Small intestine (tissue), 7 donors: Measurements from ENCODE around the gene FBXO34. TPM values are rescaled to one million over a fixed set of nuclear protein-coding genes. Genes with fewer than 3 reads are reported as not detected.

Experiments
- DNase-seq, 2 donors: peaks; one replicate each; pipeline versions ENCODE4 v3.0.0 to v3.0.0-alpha.2; 2013
- FAIRE-seq: peaks from 2 replicates; lab custom pipeline; 2012; peaks lifted over from hg19 to GRCh38; lab: Jason Lieb, UNC
- H3K27ac ChIP-seq, 3 donors: one replicate each; pipeline ENCODE4 v1.5.1; 2013; ENCODE audit warnings: low read length in 2 of 3, mild to moderate bottlenecking in 2 of 3, control low read depth in 1 of 3, inconsistent platforms in 1 of 3, low read depth in 1 of 3, moderate library complexity in 1 of 3
- H3K27me3 ChIP-seq, 3 donors: one replicate each; pipeline ENCODE4 v1.6.1; 2013; ENCODE audit warnings: low read length in 3 of 3, inconsistent platforms in 1 of 3; ENCODE audit not compliant: control insufficient read depth in 3 of 3, insufficient read depth in 3 of 3
- H3K36me3 ChIP-seq, 3 donors: one replicate each; pipeline ENCODE4 v1.6.1; 2013; ENCODE audit warnings: low read length in 3 of 3, inconsistent platforms in 1 of 3, low read depth in 1 of 3, mild to moderate bottlenecking in 1 of 3, moderate library complexity in 1 of 3; ENCODE audit not compliant: control insufficient read depth in 3 of 3, insufficient read depth in 2 of 3
- H3K4me1 ChIP-seq, 3 donors: one replicate each; pipeline ENCODE4 v1.6.1; 2013; ENCODE audit warnings: low read length in 2 of 3, inconsistent platforms in 1 of 3, low read depth in 1 of 3, mild to moderate bottlenecking in 1 of 3, moderate library complexity in 1 of 3; ENCODE audit not compliant: control insufficient read depth in 3 of 3, insufficient read depth in 2 of 3
- H3K4me3 ChIP-seq, 3 donors: one replicate each; pipeline ENCODE4 v1.5.1; 2013; ENCODE audit warnings: low read length in 3 of 3, control low read depth in 1 of 3, inconsistent platforms in 1 of 3, low read depth in 1 of 3, mild to moderate bottlenecking in 1 of 3, moderate library complexity in 1 of 3
- H3K9me3 ChIP-seq, 2 donors: one replicate each; pipeline ENCODE4 v1.6.1; 2013; ENCODE audit warnings: low read depth in 1 of 2, low read length in 1 of 2; ENCODE audit not compliant: control insufficient read depth in 2 of 2, insufficient read depth in 1 of 2
- WGBS, 3 donors: extraction: QIAGEN DNeasy Blood & Tissue Kit; methylation state at CpG; one replicate each; pipeline ENCODE4 v1.1.7; 2013; 5-methylcytosine and 5-hydroxymethylcytosine counted together
- polyA plus RNA-seq, 4 donors: library from polyadenylated mRNA; stranded (reverse) in 3 of 4; unstranded in 1 of 4; fragments of 200-250 nt in 3 of 4; fragments of 120-200 nt in 1 of 4; gene quantifications; one replicate each; pipeline versions ENCODE4 v1.2.1 to v1.2.3, GENCODE V29; 2013
- donor health status: healthy with polysubstance abuse.
- donor health status: control.
- donor health status: control.
- donor health status: Bipolar disorder and iron deficiency.
- donor health status: healthy.

The FBXO34 gene
- polyA plus RNA-seq, 4 donors, result 13.5 to 30.1 (median 14.9) TPM

GRCh38 chr14:55274146-55274545 is 2.9 kb downstream of the FBXO34 start:
- no peak for DNase-seq
- Histone ChIP-seq H3K4me1 (peaks cover 3 to 16% (median 3%) of the 10 kb centered on the region in 3 donors), H3K27ac (no peak overlapping the region), H3K4me3 (no peak overlapping the region), H3K27me3 (no peaks in the 10 kb centered on the region), H3K9me3 (no peaks in the 10 kb centered on the region), H3K36me3 (peaks cover 0 to 6% (median 0%) of the 10 kb centered on the region in 3 donors)
- WGBS, 3 donors, result 22 to 44% (median 42%) methylated on average over 3 of the region's 3 CpGs
- no peak for FAIRE-seq

- Histone ChIP-seq H3K36me3 (peaks cover 0 to 6% (median 0%) of the 10 kb centered on the region in 3 donors), H3K4me1 (peaks cover 3 to 16% (median 3%) of the 10 kb centered on the region in 3 donors), H3K4me3 (no peak overlapping the region), H3K27ac (no peak overlapping the region), H3K9me3 (no peaks in the 10 kb centered on the region), H3K27me3 (no peaks in the 10 kb centered on the region)
- FAIRE-seq (no peak), DNase-seq (no peak)
- 10 to 50% (median 25%) methylated on average over 1 of the region's 1 CpG for WGBS, 3 donors
Measured at GRCh38 chr14:55274751-55275150, 3.5 kb downstream of the FBXO34 start.

GRCh38 chr14:55276736-55277135 is 5.5 kb downstream of the FBXO34 start:
- 32 to 69% (median 66%) methylated on average over 3 of the region's 3 CpGs for WGBS, 3 donors
- H3K9me3 ChIP-seq, result no peaks in the 10 kb centered on the region

GRCh38 chr14:55277972-55278740 is 6.9 kb downstream of the FBXO34 start:
- FAIRE-seq (no peak), DNase-seq (peak in 1 of 2 donors; percentile 30)
- 51 to 59% (median 56%) methylated on average over 6 of the region's 6 CpGs for WGBS, 3 donors
- H3K27me3 ChIP-seq, result no peaks in the 10 kb centered on the region
- peak overlapping the region in 1 of 3 donors; percentile 35 for H3K27ac ChIP-seq
- peaks cover 0 to 10% (median 0%) of the 10 kb centered on the region in 3 donors for H3K36me3 ChIP-seq
- H3K4me1 ChIP-seq, result peaks cover 0 to 19% (median 3%) of the 10 kb centered on the region in 3 donors
- no peak overlapping the region for H3K4me3 ChIP-seq
- no peaks in the 10 kb centered on the region for H3K9me3 ChIP-seq

More at GRCh38 chr14:55276736-55277135, 5.5 kb downstream of the FBXO34 start:
- Histone ChIP-seq H3K27me3 (no peaks in the 10 kb centered on the region), H3K36me3 (peaks cover 0 to 6% (median 0%) of the 10 kb centered on the region in 3 donors), H3K4me1 (peaks cover 0 to 16% (median 3%) of the 10 kb centered on the region in 3 donors), H3K27ac (no peak overlapping the region), H3K4me3 (no peak overlapping the region)
- FAIRE-seq (no peak), DNase-seq (no peak)

- H3K9me3 ChIP-seq, result no peaks in the 10 kb centered on the region
- peaks cover 0 to 10% (median 0%) of the 10 kb centered on the region in 3 donors for H3K36me3 ChIP-seq
- H3K4me1 ChIP-seq, result peaks cover 0 to 12% (median 3%) of the 10 kb centered on the region in 3 donors
- FAIRE-seq, result no peak
- H3K4me3 ChIP-seq, result no peak overlapping the region
- 76 to 93% (median 83%) methylated on average over 1 of the region's 1 CpG for WGBS, 3 donors
- no peaks in the 10 kb centered on the region for H3K27me3 ChIP-seq
- no peak overlapping the region for H3K27ac ChIP-seq
- no peak for DNase-seq
Measured at GRCh38 chr14:55279384-55279783, 8.2 kb downstream of the FBXO34 start.

GRCh38 chr14:55281316-55281839 is 10.2 kb downstream of the FBXO34 start:
- no peak overlapping the region for H3K4me3 ChIP-seq
- DNase-seq, result peak in 1 of 2 donors; percentile 30
- peaks cover 0 to 14% (median 0%) of the 10 kb centered on the region in 3 donors for H3K36me3 ChIP-seq
- no peak overlapping the region for H3K27ac ChIP-seq
- H3K27me3 ChIP-seq, result no peaks in the 10 kb centered on the region
- peaks cover 0 to 15% (median 3%) of the 10 kb centered on the region in 3 donors for H3K4me1 ChIP-seq
- FAIRE-seq, result no peak
- no peaks in the 10 kb centered on the region for H3K9me3 ChIP-seq
- WGBS, 3 donors, result 30 to 61% (median 48%) methylated on average over 6 of the region's 6 CpGs

- no peak for DNase-seq
- H3K36me3 ChIP-seq, result peaks cover 0 to 9% (median 0%) of the 10 kb centered on the region in 3 donors
- H3K27ac ChIP-seq, result no peak overlapping the region
- no peak overlapping the region for H3K4me3 ChIP-seq
- no peaks in the 10 kb centered on the region for H3K27me3 ChIP-seq
- 86 to 87% (median 86%) methylated on average over 13 of the region's 13 CpGs for WGBS, 3 donors
- H3K9me3 ChIP-seq, result no peaks in the 10 kb centered on the region
- no peak for FAIRE-seq
- peaks cover 0 to 6% (median 0%) of the 10 kb centered on the region in 3 donors for H3K4me1 ChIP-seq
Measured at GRCh38 chr14:55285048-55285652, 13.9 kb downstream of the FBXO34 start.

- FAIRE-seq, result no peak
- 79 to 84% (median 83%) methylated on average over 6 of the region's 6 CpGs for WGBS, 3 donors
- Histone ChIP-seq H3K4me1 (peaks cover 0 to 7% (median 0%) of the 10 kb centered on the region in 3 donors), H3K36me3 (peaks cover 0 to 7% (median 2%) of the 10 kb centered on the region in 3 donors), H3K27me3 (no peaks in the 10 kb centered on the region), H3K27ac (no peak overlapping the region), H3K4me3 (no peak overlapping the region), H3K9me3 (no peaks in the 10 kb centered on the region)
- no peak for DNase-seq
Measured at GRCh38 chr14:55288439-55288838, 17.2 kb downstream of the FBXO34 start.
